Ovary (tissue), 9 donors: ENCODE measurements around the gene DGKA. TPM values are rescaled to one million over a fixed set of nuclear protein-coding genes. Genes with fewer than 3 reads are reported as not detected.
A peak's percentile ranks its signal among the peaks of the same experiment; 100 is the strongest.

ENCODE experiments used
- DNase-seq, 5 donors: peaks; one replicate each; pipeline ENCODE4 v3.0.0-alpha.2; 2019 to 2020
- H3K27ac ChIP-seq, 2 donors: fragments of 200-600 bp; one replicate each; pipeline versions ENCODE4 v1.5.1 to v1.8.0; 2019 to 2022
- H3K27me3 ChIP-seq: fragments of 200-600 bp; one replicate; pipeline ENCODE4 v1.8.0; 2022
- H3K36me3 ChIP-seq: fragments of 200-600 bp; sonication (generic); one replicate; pipeline ENCODE4 v1.5.1; 2019
- H3K4me1 ChIP-seq: one replicate; pipeline ENCODE4 v1.8.1; 2013; ENCODE audit warnings: mild to moderate bottlenecking, moderate library complexity; ENCODE audit not compliant: insufficient read depth
- H3K4me3 ChIP-seq: fragments of 200-600 bp; sonication (generic); one replicate; pipeline ENCODE4 v1.5.1; 2017
- H3K9me3 ChIP-seq, 2 donors: fragments of 200-600 bp in 1 of 2; sonication (generic) in 1 of 2; one replicate each; pipeline versions ENCODE4 v1.5.1 to v1.8.1; 2013 to 2019; ENCODE audit warnings: mild to moderate bottlenecking in 1 of 2, moderate library complexity in 1 of 2
- EP300 ChIP-seq: sonication (generic); formaldehyde crosslinking; IDR thresholded peaks from one replicate; pipeline ENCODE4 v1.6.1; 2017; ENCODE audit warnings: antibody characterized with exemption
- POLR2A ChIP-seq: fragments of 450-650 bp; IDR thresholded peaks from one replicate; pipeline ENCODE4 v1.6.1; 2017; ENCODE audit warnings: antibody characterized with exemption, mild to moderate bottlenecking, moderate library complexity
- WGBS, 3 donors: extraction: QIAGEN DNeasy Blood & Tissue Kit in 1 of 3; methylation state at CpG; one replicate each; pipeline versions ENCODE4 v1.1.5 to v1.1.7; 2013 to 2017; 5-methylcytosine and 5-hydroxymethylcytosine counted together
- intact Hi-C, 4 donors: fragments of 100-400 bp; cut with DNase I; formaldehyde crosslinking; loops; one replicate each; pipeline versions ENCODE4 v1.11.0 to v1.15.1; 2022 to 2023
- polyA plus RNA-seq, 2 donors: library from polyadenylated mRNA; stranded (reverse); fragments of 200-250 nt in 1 of 2; fragments of 350-450 nt in 1 of 2; fragmentation: Illumina TruSeq in 1 of 2; extraction: RNeasy Lipid Tissue Mini Kit (QIAGEN cat#74804) in 1 of 2; gene quantifications; one replicate each; pipeline ENCODE4 v1.2.3, GENCODE V29; 2013 to 2014
- total RNA-seq, 7 donors: library from RNA; depleted of rRNA in 2 of 7; stranded (reverse); fragments of >200 nt in 2 of 7; fragmentation: NEBNext Ultra II Directional in 3 of 7; extraction: Animal tissue kit (Norgen Biotek cat#: 25700) in 3 of 7; gene quantifications; one replicate each; pipeline versions ENCODE4 v1.1.0 to v1.2.4, GENCODE V29; 2016 to 2023
- TF ChIP-seq, protein P1 (sequence below), 3 donors: fragments of 450-650 bp in 2 of 3; fragments of 200-600 bp in 1 of 3; IDR thresholded peaks; one replicate each; pipeline versions ENCODE4 v1.5.1 to v1.8.0; 2016 to 2022; ENCODE audit warnings: antibody characterized with exemption in 3 of 3, mild to moderate bottlenecking in 1 of 3
- donor health status: DM: no; HTN: no; CAD: no; lungs with moderate emphysema.
- donor health status: DM: no; HTN: no; CAD: no.
- donor health status: Bipolar disorder and iron deficiency.
- donor health status: DM: yes; HTN: yes; CAD: no.
- donor health status: DM: no; HTN: no; CAD: no.
- donor health status: DM: yes; HTN: yes; CAD: no.

DGKA gene
- total and polyA plus RNA-seq, 9 donors = 13.3 to 50.1 (median 26.0) TPM

DNA sequence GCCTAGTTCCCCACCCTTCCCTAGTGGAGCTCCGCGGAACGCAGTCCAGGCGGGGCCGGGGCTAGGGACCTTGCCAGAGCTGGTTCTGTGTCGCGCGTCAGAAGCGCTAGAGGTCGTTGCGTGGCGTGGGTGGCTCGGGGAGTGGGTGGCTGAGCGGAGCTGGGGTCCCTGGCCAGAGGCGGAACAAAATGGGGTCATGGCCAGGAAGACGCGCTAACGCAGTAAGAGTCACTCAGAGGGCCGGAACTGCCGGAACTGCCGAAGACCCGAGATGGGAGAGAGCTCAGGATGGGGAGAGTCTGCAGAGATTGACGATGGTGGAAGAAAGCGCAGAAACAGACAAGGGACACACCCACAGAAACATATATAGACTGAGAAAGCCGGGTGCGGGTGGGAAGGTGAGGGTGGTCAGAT lies 4.8 kb downstream of the DGKA start:
- WGBS, 3 donors = 25 to 34% (median 26%) methylated on average over 26 of the region's 26 CpGs
- no peaks in the 10 kb centered on the region for H3K36me3 ChIP-seq
- H3K27me3 ChIP-seq = no peaks in the 10 kb centered on the region
- peaks cover 13% of the 10 kb centered on the region for H3K4me1 ChIP-seq
- TF ChIP-seq, protein P1, sequence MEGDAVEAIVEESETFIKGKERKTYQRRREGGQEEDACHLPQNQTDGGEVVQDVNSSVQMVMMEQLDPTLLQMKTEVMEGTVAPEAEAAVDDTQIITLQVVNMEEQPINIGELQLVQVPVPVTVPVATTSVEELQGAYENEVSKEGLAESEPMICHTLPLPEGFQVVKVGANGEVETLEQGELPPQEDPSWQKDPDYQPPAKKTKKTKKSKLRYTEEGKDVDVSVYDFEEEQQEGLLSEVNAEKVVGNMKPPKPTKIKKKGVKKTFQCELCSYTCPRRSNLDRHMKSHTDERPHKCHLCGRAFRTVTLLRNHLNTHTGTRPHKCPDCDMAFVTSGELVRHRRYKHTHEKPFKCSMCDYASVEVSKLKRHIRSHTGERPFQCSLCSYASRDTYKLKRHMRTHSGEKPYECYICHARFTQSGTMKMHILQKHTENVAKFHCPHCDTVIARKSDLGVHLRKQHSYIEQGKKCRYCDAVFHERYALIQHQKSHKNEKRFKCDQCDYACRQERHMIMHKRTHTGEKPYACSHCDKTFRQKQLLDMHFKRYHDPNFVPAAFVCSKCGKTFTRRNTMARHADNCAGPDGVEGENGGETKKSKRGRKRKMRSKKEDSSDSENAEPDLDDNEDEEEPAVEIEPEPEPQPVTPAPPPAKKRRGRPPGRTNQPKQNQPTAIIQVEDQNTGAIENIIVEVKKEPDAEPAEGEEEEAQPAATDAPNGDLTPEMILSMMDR (IDR thresholded peaks at IDR 0.05) = no peak
- no peak for TF ChIP-seq EP300
- no peak for TF ChIP-seq POLR2A
- no peaks in the 10 kb centered on the region for H3K9me3 ChIP-seq
- peak overlapping the region in 1 of 2 donors; percentile 2 for H3K27ac ChIP-seq
- intact Hi-C loops = no loop called here
- H3K4me3 ChIP-seq = no peak overlapping the region
- DNase-seq = peak; percentile 35 to 72 (median 61)

DNA sequence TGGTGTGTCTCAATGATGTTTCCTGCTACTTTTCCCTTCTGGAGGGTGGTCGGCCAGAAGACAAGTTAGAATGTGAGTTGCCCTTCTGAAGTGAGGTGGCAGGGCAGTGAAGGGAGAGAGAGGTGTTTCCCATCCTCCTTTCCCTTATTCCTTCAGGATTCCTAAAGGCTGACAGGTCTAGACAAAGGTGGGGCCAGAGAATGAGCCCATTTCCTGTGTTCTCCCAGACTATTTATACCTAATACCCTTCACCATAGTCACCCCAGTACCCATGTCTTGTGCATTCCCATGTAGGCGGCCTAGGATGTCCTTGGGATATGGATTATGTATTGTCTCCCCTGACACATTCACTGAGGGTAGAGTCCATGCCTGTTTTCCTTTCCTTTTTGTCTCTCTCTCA lies 7.0 kb downstream of the DGKA start:
- H3K27me3 ChIP-seq = no peaks in the 10 kb centered on the region
- H3K36me3 ChIP-seq = no peaks in the 10 kb centered on the region
- peaks cover 3% of the 10 kb centered on the region for H3K4me1 ChIP-seq
- intact Hi-C loops = loop anchor here in 1 of 4 donors (2.0 kb wide), 1 partner anchor 199 kb away; no protein-coding TSS in a partner anchor
- DNase-seq = no peak
- H3K27ac ChIP-seq = no peak overlapping the region
- no peaks in the 10 kb centered on the region for H3K9me3 ChIP-seq
- TF ChIP-seq, protein P1 (IDR thresholded peaks at IDR 0.05) = no peak
- TF ChIP-seq POLR2A = no peak
- TF ChIP-seq EP300 = no peak
- no peak overlapping the region for H3K4me3 ChIP-seq
- 79 to 91% (median 87%) methylated on average over 2 of the region's 2 CpGs for WGBS, 3 donors

DNA sequence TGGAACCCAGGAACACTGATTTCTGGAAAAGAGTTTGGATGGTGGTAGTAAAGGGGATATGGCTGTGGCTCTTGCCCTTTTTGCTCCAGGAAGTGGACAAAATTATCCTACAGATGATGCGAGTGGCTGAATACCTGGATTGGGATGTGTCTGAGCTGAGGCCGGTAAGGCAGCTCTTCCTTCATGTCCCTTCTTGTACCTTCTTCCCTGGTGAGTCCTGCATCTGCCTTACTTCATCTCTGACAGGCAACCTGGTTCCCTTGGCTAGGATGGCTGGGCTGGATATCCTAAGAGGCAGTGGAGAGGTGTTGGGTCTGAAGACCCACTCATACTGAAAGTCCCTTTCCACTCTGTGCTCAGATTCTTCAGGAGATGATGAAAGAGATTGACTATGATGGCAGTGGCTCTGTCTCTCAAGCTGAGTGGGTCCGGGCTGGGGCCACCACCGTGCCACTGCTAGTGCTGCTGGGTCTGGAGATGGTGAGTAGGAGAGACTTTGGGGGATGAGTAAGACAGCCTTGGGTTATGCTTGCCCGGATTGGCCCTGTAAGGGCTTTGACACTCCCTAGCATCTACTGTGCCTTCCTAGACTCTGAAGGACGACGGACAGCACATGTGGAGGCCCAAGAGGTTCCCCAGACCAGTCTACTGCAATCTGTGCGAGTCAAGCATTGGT lies 8.0 kb downstream of the DGKA start:
- TF ChIP-seq, protein P1 (IDR thresholded peaks at IDR 0.05) = no peak
- TF ChIP-seq EP300 (no peak), POLR2A (no peak)
- intact Hi-C loops = loop anchor here in 1 of 4 donors (2.0 kb wide), 1 partner anchor 200 kb away; no protein-coding TSS in a partner anchor
- Histone ChIP-seq H3K9me3 (no peaks in the 10 kb centered on the region), H3K27ac (no peak overlapping the region), H3K4me3 (no peak overlapping the region), H3K4me1 (peaks cover 3% of the 10 kb centered on the region), H3K36me3 (no peaks in the 10 kb centered on the region), H3K27me3 (no peaks in the 10 kb centered on the region)
- WGBS, 3 donors = 88 to 95% (median 92%) methylated on average over 8 of the region's 8 CpGs
- DNase-seq = no peak

DNA sequence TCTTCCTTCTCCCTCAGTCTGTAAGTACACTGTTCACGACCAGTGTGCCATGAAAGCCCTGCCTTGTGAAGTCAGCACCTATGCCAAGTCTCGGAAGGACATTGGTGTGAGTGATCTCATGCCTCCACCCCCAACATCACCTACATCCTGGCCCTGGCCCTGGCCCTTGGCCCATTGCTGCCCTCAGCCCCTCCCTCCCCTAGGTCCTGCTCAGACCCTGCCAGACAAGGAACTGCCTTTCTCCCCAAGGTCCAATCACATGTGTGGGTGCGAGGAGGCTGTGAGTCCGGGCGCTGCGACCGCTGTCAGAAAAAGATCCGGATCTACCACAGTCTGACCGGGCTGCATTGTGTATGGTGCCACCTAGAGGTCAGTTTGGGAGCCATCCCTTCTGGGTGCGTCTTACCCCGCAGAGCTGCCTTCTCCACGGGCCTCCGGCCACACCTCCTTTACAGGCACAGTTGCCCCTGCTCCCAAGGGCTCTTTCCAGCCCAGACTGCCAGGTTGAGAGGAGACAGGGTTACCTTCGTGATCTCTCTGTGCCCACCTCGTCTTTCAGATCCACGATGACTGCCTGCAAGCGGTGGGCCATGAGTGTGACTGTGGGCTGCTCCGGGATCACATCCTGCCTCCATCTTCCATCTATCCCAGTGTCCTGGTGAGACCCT lies 9.2 kb downstream of the DGKA start:
- H3K4me1 ChIP-seq = peaks cover 3% of the 10 kb centered on the region
- H3K9me3 ChIP-seq = no peaks in the 10 kb centered on the region
- intact Hi-C loops = loop anchor here in 3 of 4 donors (2.0 to 5.0 kb wide), 3 partner anchors 198 to 208 kb away; partner anchors contain the start of gene GDF11 (in 1 of the 3)
- WGBS, 3 donors = 12 to 16% (median 15%) methylated on average over 18 of the region's 18 CpGs
- no peak overlapping the region for H3K27ac ChIP-seq
- no peak overlapping the region for H3K4me3 ChIP-seq
- DNase-seq = peak; percentile 79 to 88 (median 84)
- no peaks in the 10 kb centered on the region for H3K36me3 ChIP-seq
- no peaks in the 10 kb centered on the region for H3K27me3 ChIP-seq
- TF ChIP-seq EP300 (no peak), POLR2A (peak; percentile 25)
- TF ChIP-seq, protein P1 (IDR thresholded peaks at IDR 0.05) = peak; percentile 80 to 89 (median 87)
